H1 (cell line): ENCODE measurements around the gene PLEKHN1. TPM values are rescaled to one million over a fixed set of nuclear protein-coding genes. Genes with fewer than 3 reads are reported as not detected.

Source experiments
- CTCF ChIA-PET: fragments of 300-600 bp; sonication (Branson Sonifier 250); formaldehyde crosslinking; loops from one replicate; lab custom pipeline; 2021; ENCODE audit not compliant: partially characterized antibody; lab: Charles Lee
- POLR2A ChIA-PET: fragments of 300-600 bp; sonication (Branson Sonifier 250); formaldehyde crosslinking; loops from one replicate; lab custom pipeline; 2021; ENCODE audit warnings: inconsistent platforms; ENCODE audit not compliant: partially characterized antibody; lab: Charles Lee
- DNase-seq, 2 experiments: peaks; one replicate each; pipeline versions ENCODE4 v3.0.0 to v3.0.0-alpha.2; 2010 to 2022; ENCODE audit warnings: low spot score in 2 of 2, low read depth in 1 of 2, mixed read lengths in 1 of 2
- FAIRE-seq: peaks from 2 replicates; lab custom pipeline; 2011; peaks lifted over from hg19 to GRCh38; lab: Jason Lieb, UNC
- H2AFZ ChIP-seq: 2 replicates; pipeline ENCODE4 v1.8.1; 2012; ENCODE audit warnings: low read length, inconsistent platforms
- H2AK5ac ChIP-seq: 2 replicates; pipeline ENCODE4 v1.6.1; 2013; ENCODE audit warnings: low read depth, low read length
- H2BK120ac ChIP-seq: replicated peaks from 2 replicates; pipeline ENCODE3; 2013; ENCODE audit warnings: low read depth, low read length, inconsistent platforms
- H2BK12ac ChIP-seq: 2 replicates; pipeline ENCODE4 v1.6.1; 2013; ENCODE audit warnings: low read depth, low read length
- H2BK15ac ChIP-seq: 2 replicates; pipeline ENCODE4 v1.6.1; 2013; ENCODE audit warnings: low read length
- H2BK20ac ChIP-seq: 2 replicates; pipeline ENCODE4 v1.6.1; 2013; ENCODE audit warnings: low read length
- H2BK5ac ChIP-seq: 2 replicates; pipeline ENCODE4 v1.6.1; 2013; ENCODE audit warnings: low read depth, low read length
- H3K14ac ChIP-seq: 2 replicates; pipeline ENCODE4 v1.6.1; 2013; ENCODE audit warnings: inconsistent platforms; ENCODE audit not compliant: insufficient read length
- H3K18ac ChIP-seq: 2 replicates; pipeline ENCODE4 v1.6.1; 2013; ENCODE audit warnings: low read length; ENCODE audit errors: extremely low read depth
- H3K23ac ChIP-seq: 2 replicates; pipeline ENCODE4 v1.6.1; 2013; ENCODE audit warnings: inconsistent platforms; ENCODE audit not compliant: insufficient read length
- H3K23me2 ChIP-seq: 2 replicates; pipeline ENCODE4 v1.6.1; 2013; ENCODE audit warnings: low read depth, low read length
- H3K27ac ChIP-seq: 2 replicates; pipeline ENCODE4 v1.6.1; 2011; ENCODE audit warnings: low read depth, low read length, inconsistent platforms
- H3K27me3 ChIP-seq, 4 experiments: replicated peaks in 1 of 4; 1 replicate in 1 of 4; 2 replicates in 3 of 4; pipeline versions ENCODE4 v1.6.1 to v1.8.1; 2011 to 2013; ENCODE audit warnings: low read length in 3 of 4, mild to moderate bottlenecking in 3 of 4, inconsistent platforms in 2 of 4, mixed read lengths in 2 of 4, moderate library complexity in 1 of 4; ENCODE audit not compliant: control insufficient read depth in 3 of 4, insufficient read depth in 3 of 4; ENCODE audit errors: extremely low read depth in 1 of 4
- H3K36me3 ChIP-seq, 4 experiments: 2 replicates each; pipeline versions ENCODE4 v1.6.1 to v1.8.1; 2011 to 2013; ENCODE audit warnings: mild to moderate bottlenecking in 4 of 4, low read length in 3 of 4, moderate library complexity in 2 of 4, control low read depth in 1 of 4, inconsistent platforms in 1 of 4; ENCODE audit not compliant: insufficient read depth in 4 of 4, control insufficient read depth in 2 of 4
- H3K4ac ChIP-seq: replicated peaks from 2 replicates; pipeline ENCODE3; 2013; ENCODE audit warnings: low read length, low read depth, mixed read lengths, inconsistent platforms; ENCODE audit not compliant: insufficient read length
- H3K4me1 ChIP-seq, 4 experiments: replicated peaks in 1 of 4; 1 replicate in 1 of 4; 2 replicates in 3 of 4; pipeline versions ENCODE4 v1.6.1 to v1.8.1; 2011 to 2013; ENCODE audit warnings: low read length in 3 of 4, inconsistent platforms in 2 of 4, mixed read lengths in 1 of 4; ENCODE audit not compliant: insufficient read depth in 4 of 4, control insufficient read depth in 3 of 4
- H3K4me2 ChIP-seq, 2 experiments: 2 replicates each; pipeline versions ENCODE4 v1.6.1 to v1.8.1; 2011 to 2013; ENCODE audit warnings: low read depth in 2 of 2, low read length in 2 of 2, control low read depth in 1 of 2, inconsistent platforms in 1 of 2, mild to moderate bottlenecking in 1 of 2; ENCODE audit not compliant: insufficient read depth in 1 of 2
- H3K4me3 ChIP-seq, 4 experiments: fragments of 200-600, 300-600 bp in 1 of 4; sonication (generic), shearing (Covaris generic), sonication (Bioruptor Twin) in 1 of 4; 2 replicates each; pipeline versions ENCODE4 v1.5.1 to v1.8.1; 2011 to 2016; ENCODE audit warnings: low read length in 4 of 4, low read depth in 3 of 4, control low read depth in 2 of 4, inconsistent platforms in 2 of 4, mild to moderate bottlenecking in 2 of 4, mixed read lengths in 1 of 4, moderate library complexity in 1 of 4; ENCODE audit not compliant: insufficient read depth in 2 of 4; ENCODE audit errors: extremely low read depth in 1 of 4
- H3K56ac ChIP-seq: replicated peaks from 2 replicates; pipeline ENCODE3; 2013; ENCODE audit warnings: low read depth, mild to moderate bottlenecking, mixed read lengths, low read length, inconsistent platforms; ENCODE audit not compliant: insufficient read length
- H3K79me1 ChIP-seq: 2 replicates; pipeline ENCODE4 v1.6.1; 2013; ENCODE audit warnings: low read depth, low read length, control low read depth
- H3K79me2 ChIP-seq, 2 experiments: 2 replicates each; pipeline versions ENCODE4 v1.6.1 to v1.8.1; 2012 to 2013; ENCODE audit warnings: low read length in 2 of 2, mild to moderate bottlenecking in 2 of 2, inconsistent platforms in 1 of 2; ENCODE audit not compliant: insufficient read depth in 2 of 2, control insufficient read depth in 1 of 2
- H3K9ac ChIP-seq, 4 experiments: replicated peaks in 1 of 4; 1 replicate in 1 of 4; 2 replicates in 3 of 4; pipeline versions ENCODE4 v1.6.1 to v1.8.1; 2011 to 2013; ENCODE audit warnings: low read depth in 3 of 4, low read length in 3 of 4, control low read depth in 2 of 4, mild to moderate bottlenecking in 2 of 4, moderate library complexity in 2 of 4, inconsistent platforms in 1 of 4; ENCODE audit errors: extremely low read depth in 1 of 4
- H3K9me3 ChIP-seq, 2 experiments: 2 replicates each; pipeline versions ENCODE4 v1.6.1 to v1.8.1; 2012 to 2013; ENCODE audit warnings: mild to moderate bottlenecking in 2 of 2, moderate library complexity in 2 of 2, control low read depth in 1 of 2, inconsistent platforms in 1 of 2, low read depth in 1 of 2, low read length in 1 of 2, mixed read lengths in 1 of 2; ENCODE audit not compliant: insufficient read depth in 2 of 2
- H4K20me1 ChIP-seq, 2 experiments: replicated peaks in 1 of 2; 2 replicates each; pipeline versions ENCODE3 to v1.8.1; 2011 to 2013; ENCODE audit warnings: inconsistent platforms in 2 of 2, low read length in 2 of 2, mild to moderate bottlenecking in 1 of 2; ENCODE audit not compliant: insufficient read depth in 2 of 2, control insufficient read depth in 1 of 2
- H4K5ac ChIP-seq: 2 replicates; pipeline ENCODE4 v1.6.1; 2013; ENCODE audit warnings: low read length, low read depth, mixed read lengths, inconsistent platforms; ENCODE audit not compliant: insufficient read length
- H4K8ac ChIP-seq: 2 replicates; pipeline ENCODE4 v1.8.0; 2013; ENCODE audit warnings: mild to moderate bottlenecking, moderate library complexity, low read length, inconsistent platforms; ENCODE audit not compliant: insufficient read depth; ENCODE audit errors: extremely low read depth
- H4K91ac ChIP-seq: replicated peaks from 2 replicates; pipeline ENCODE3; 2013; ENCODE audit warnings: low read length, mixed read lengths, inconsistent platforms; ENCODE audit not compliant: insufficient read length
- BCL11A ChIP-seq, 2 experiments: IDR thresholded peaks; one replicate each; pipeline ENCODE4 v1.6.1; 2011; ENCODE audit warnings: low read depth in 2 of 2, low read length in 2 of 2, mild to moderate bottlenecking in 2 of 2
- CBX5 ChIP-seq: fragments of 300-800, 300-1000 bp; sonication (generic); IDR thresholded peaks from 2 replicates; pipeline ENCODE4 v1.7.1; 2016; ENCODE audit warnings: antibody characterized with exemption, low read length, low read depth
- CHD2 ChIP-seq: IDR thresholded peaks from 2 replicates; pipeline ENCODE4 v1.6.1; 2012; ENCODE audit warnings: low read length, improper control_type of control experiment
- EGR1 ChIP-seq: IDR thresholded peaks from 2 replicates; pipeline ENCODE4 v1.6.1; 2011; ENCODE audit warnings: low read depth, low read length, borderline replicate concordance
- GABPA ChIP-seq: IDR thresholded peaks from 2 replicates; pipeline ENCODE4 v1.6.1; 2011; ENCODE audit warnings: mild to moderate bottlenecking, low read length, moderate library complexity, borderline replicate concordance; ENCODE audit not compliant: insufficient read depth
- GTF2F1 ChIP-seq: IDR thresholded peaks from 2 replicates; pipeline ENCODE4 v1.6.1; 2012; ENCODE audit warnings: low read depth, low read length, improper control_type of control experiment, borderline replicate concordance
- KDM5A ChIP-seq: fragments of 200-600 bp; IDR thresholded peaks from 2 replicates; pipeline ENCODE4 v1.7.1; 2012; ENCODE audit warnings: mild to moderate bottlenecking, low read length, inconsistent platforms, mixed read lengths
- POLR2A ChIP-seq, 2 experiments: IDR thresholded peaks; 1 replicate in 1 of 2; 2 replicates in 1 of 2; pipeline ENCODE4 v1.6.1; 2011; ENCODE audit warnings: low read depth in 2 of 2, low read length in 2 of 2, mild to moderate bottlenecking in 2 of 2; ENCODE audit errors: control extremely low read depth in 1 of 2
- POU5F1 ChIP-seq: IDR thresholded peaks from 2 replicates; pipeline ENCODE4 v1.6.1; 2011; ENCODE audit warnings: low read depth, mild to moderate bottlenecking, low read length, moderate library complexity
- RBBP5 ChIP-seq: IDR thresholded peaks from 2 replicates; pipeline ENCODE4 v1.7.1; 2012; ENCODE audit warnings: low read depth, mild to moderate bottlenecking, inconsistent platforms, low read length, moderate library complexity, borderline replicate concordance
- SIX5 ChIP-seq: IDR thresholded peaks from 2 replicates; pipeline ENCODE4 v1.6.1; 2011; ENCODE audit warnings: mild to moderate bottlenecking, low read depth, low read length
- SP4 ChIP-seq: IDR thresholded peaks from 2 replicates; pipeline ENCODE4 v1.6.1; 2012; ENCODE audit warnings: low read length, inconsistent platforms
- SUZ12 ChIP-seq: fragments of 200-600 bp; sonication (generic); IDR thresholded peaks from 2 replicates; pipeline ENCODE4 v1.6.1; 2012; ENCODE audit warnings: mild to moderate bottlenecking, inconsistent platforms, low read length, moderate library complexity, mixed read lengths
- YY1 ChIP-seq: IDR thresholded peaks from 2 replicates; pipeline ENCODE4 v1.6.1; 2011; ENCODE audit warnings: low read depth, mild to moderate bottlenecking, low read length
- WGBS, 2 experiments: shearing (Covaris generic) in 1 of 2; methylation state at CpG; one replicate each; pipeline versions ENCODE4 v1.1.6 to v1.1.7; 2013 to 2015; ENCODE audit warnings: low lambda C conversion rate in 2 of 2, mixed read lengths in 2 of 2, inconsistent platforms in 1 of 2, low coverage in 1 of 2, missing lambda C conversion rate in 1 of 2; ENCODE audit not compliant: insufficient replicate concordance in 2 of 2, insufficient coverage in 1 of 2, insufficient read length in 1 of 2; ENCODE audit errors: extremely low coverage in 1 of 2, missing lambda C conversion rate in 1 of 2; 5-methylcytosine and 5-hydroxymethylcytosine counted together
- polyA plus RNA-seq, 7 experiments: library from polyadenylated mRNA; depleted of rRNA in 3 of 7; stranded (reverse) in 5 of 7; unstranded in 2 of 7; fragments of >200 nt in 5 of 7; fragments of 200-250 nt in 2 of 7; gene quantifications; 1 replicate in 5 of 7; 2 replicates in 1 of 7; 4 replicates in 1 of 7; pipeline versions ENCODE4 v1.2.1 to v1.2.3, GENCODE V29; 2011 to 2013; ENCODE audit warnings: missing spikeins in 2 of 7, mixed read lengths in 2 of 7
- total RNA-seq: library from RNA; stranded (reverse); fragmentation: NEBNext Ultra II Directional; extraction: Animal tissue kit (Norgen Biotek cat#: 25700); gene quantifications from 2 replicates; pipeline ENCODE4 v1.2.1, GENCODE V29; 2021

The PLEKHN1 gene
- total and polyA plus RNA-seq, 2 of the 8 experiments (the other 6 are each of a cell fraction or from before 2014, with no cell fraction given) = 0.39 to 1.5 TPM

DNA sequence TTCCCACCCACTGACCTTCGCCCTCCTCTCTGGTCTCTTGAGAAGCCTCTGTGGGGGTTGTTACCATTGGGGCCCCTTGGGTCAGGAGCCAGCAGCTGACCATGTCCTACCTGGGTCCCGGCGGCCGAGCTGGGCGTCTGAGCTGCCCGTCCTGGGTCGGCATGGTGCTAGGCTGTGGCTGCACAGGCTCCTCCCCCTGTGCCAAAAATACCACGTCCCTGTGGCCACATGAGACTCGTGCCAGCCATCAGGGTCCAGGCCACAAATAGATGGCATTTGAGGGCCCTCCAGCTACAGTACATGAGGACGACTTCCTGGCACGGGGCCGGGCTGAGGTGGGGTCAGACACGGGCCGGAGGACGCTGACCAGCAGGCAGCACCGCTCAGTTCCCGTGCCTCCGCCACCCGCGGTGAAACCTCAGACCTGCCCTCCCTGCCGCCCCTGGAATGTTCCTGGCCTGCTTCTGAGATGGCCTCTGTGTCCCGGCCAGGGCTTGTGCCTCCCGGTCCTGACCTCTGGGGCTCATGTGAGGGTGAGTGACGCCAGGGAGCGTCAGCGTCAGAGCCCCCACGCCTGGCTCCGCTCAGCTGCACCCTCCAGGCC lies 15.8 kb downstream of the PLEKHN1 start, which contains the start of gene PERM1:
PERM1 (minus strand) TSS at position 139 of the 604 bp plus-strand sequence. CDS start 1,064 bp downstream, outside the sequence.
- no peak within 1 kb of the TSS for H3K4ac ChIP-seq
- no peak within 1 kb of the TSS for H3K14ac ChIP-seq
- H3K4me1 ChIP-seq = no peaks in the 10 kb centered on the region; a peak in 1 of 7 replicates
- no peak within 1 kb of the TSS for H2AK5ac ChIP-seq
- FAIRE-seq = no peak
- CTCF ChIA-PET = interaction anchor here (1.0 to 6.9 kb wide), 18 partner anchors 9 to 309 kb away, joined by 3 to 86 read pairs (median 14); partner anchors contain the start of genes HES4 and ISG15
- H4K8ac ChIP-seq = peak within 1 kb of the TSS; percentile 51
- H4K5ac ChIP-seq = no peak within 1 kb of the TSS
- H3K9me3 ChIP-seq = no peaks in the 10 kb centered on the region
- H3K79me1 ChIP-seq = no peaks in the 10 kb centered on the region
- H3K27ac ChIP-seq = no peak within 1 kb of the TSS
- H2BK5ac ChIP-seq = no peak within 1 kb of the TSS
- no peak within 1 kb of the TSS for H3K4me2 ChIP-seq
- H3K23me2 ChIP-seq = no peaks in the 10 kb centered on the region; the same call in 1 of the 2 replicates
- H3K23ac ChIP-seq = no peak within 1 kb of the TSS
- 85% methylated on average over 28 of the region's 28 CpGs; no CpG with 5 or more reads in 1 of the 2 experiments for WGBS, 2 experiments
- TF ChIP-seq POLR2A (IDR thresholded peaks at IDR 0.05; ENCODE audit: control extremely low read depth in 1 of 2, low read depth in 2 of 2, low read length in 2 of 2) (no peak), SIX5 (no peak), RBBP5 (no peak), GTF2F1 (no peak), SP4 (no peak), CHD2 (no peak), GABPA (no peak), BCL11A (IDR thresholded peaks at IDR 0.05; ENCODE audit: low read depth in 2 of 2, low read length in 2 of 2) (no peak), CBX5 (no peak), SUZ12 (no peak), POU5F1 (no peak), EGR1 (no peak), KDM5A (no peak), YY1 (no peak)
- H3K18ac ChIP-seq = no peak within 1 kb of the TSS
- no peak within 1 kb of the TSS for H2BK15ac ChIP-seq
- H3K36me3 ChIP-seq = no peaks in the 10 kb centered on the region
- POLR2A ChIA-PET = interaction anchor here (1.0 to 2.4 kb wide), 7 partner anchors 12 to 75 kb away, joined by 3 to 9 read pairs (median 3); no protein-coding TSS in a partner anchor
- no peak for DNase-seq
- no peak within 1 kb of the TSS for H4K91ac ChIP-seq
- H3K56ac ChIP-seq = no peak within 1 kb of the TSS
- no peak within 1 kb of the TSS for H2BK120ac ChIP-seq
- no peak within 1 kb of the TSS for H2BK20ac ChIP-seq
- no peak within 1 kb of the TSS for H3K9ac ChIP-seq
- no peak within 1 kb of the TSS for H2AFZ ChIP-seq
- 0 out of 2 replicates have a peak within 1 kb of the TSS, but pooled peaks have one; percentile 17 for H2BK12ac ChIP-seq
- peaks cover 0 to 25% (median 15%) of the 10 kb centered on the region in 4 experiments; a peak in 5 of 7 replicates for H3K27me3 ChIP-seq
- H3K79me2 ChIP-seq = no peaks in the 10 kb centered on the region
- H4K20me1 ChIP-seq = peaks cover 0 to 8% of the 10 kb centered on the region in 2 experiments
- no peak within 1 kb of the TSS for H3K4me3 ChIP-seq
